ES-I3 (cell line): ENCODE data around the gene CGNL1.

ENCODE experiments used
- H3K36me3 ChIP-seq: 2 replicates; pipeline ENCODE4 v1.6.1; 2013; ENCODE audit warnings: mild to moderate bottlenecking, low read length, control low read depth, moderate library complexity; ENCODE audit not compliant: insufficient read depth
- H3K4me1 ChIP-seq: 2 replicates; pipeline ENCODE4 v1.6.1; 2013; ENCODE audit warnings: mild to moderate bottlenecking, control low read depth, low read length; ENCODE audit not compliant: insufficient read depth
- H3K9ac ChIP-seq: 2 replicates; pipeline ENCODE4 v1.6.1; 2013; ENCODE audit warnings: low read depth, mild to moderate bottlenecking, low read length, moderate library complexity
- H3K9me3 ChIP-seq: 2 replicates; pipeline ENCODE4 v1.6.1; 2013; ENCODE audit warnings: mild to moderate bottlenecking, low read length, moderate library complexity; ENCODE audit not compliant: control insufficient read depth, insufficient read depth

The CGNL1 gene

GRCh38 chr15:57410373-57410772 is 34.1 kb downstream of the CGNL1 start:
- Histone ChIP-seq H3K4me1 (peaks cover 8% of the 10 kb centered on the region; the same call in 1 of the 2 replicates), H3K9me3 (no peaks in the 10 kb centered on the region), H3K9ac (no peak overlapping the region), H3K36me3 (no peaks in the 10 kb centered on the region)

- no peak overlapping the region for H3K9ac ChIP-seq
- H3K4me1 ChIP-seq, result no peaks in the 10 kb centered on the region
- no peaks in the 10 kb centered on the region for H3K36me3 ChIP-seq
- H3K9me3 ChIP-seq, result no peaks in the 10 kb centered on the region
Observed at GRCh38 chr15:57411945-57412768, 35.9 kb downstream of the CGNL1 start.

GRCh38 chr15:57415602-57416001 is 39.3 kb downstream of the CGNL1 start:
- Histone ChIP-seq H3K36me3 (no peaks in the 10 kb centered on the region), H3K4me1 (no peaks in the 10 kb centered on the region), H3K9ac (no peak overlapping the region), H3K9me3 (no peaks in the 10 kb centered on the region)

GRCh38 chr15:57418635-57419034 is 42.3 kb downstream of the CGNL1 start:
- Histone ChIP-seq H3K9ac (no peak overlapping the region), H3K4me1 (0 out of 2 replicates have a peak, but pooled peaks cover 5% of the 10 kb centered on the region), H3K36me3 (no peaks in the 10 kb centered on the region), H3K9me3 (no peaks in the 10 kb centered on the region)

GRCh38 chr15:57419335-57419734 is 43.0 kb downstream of the CGNL1 start:
- Histone ChIP-seq H3K9me3 (no peaks in the 10 kb centered on the region), H3K4me1 (0 out of 2 replicates have a peak, but pooled peaks cover 5% of the 10 kb centered on the region), H3K36me3 (no peaks in the 10 kb centered on the region), H3K9ac (no peak overlapping the region)

- Histone ChIP-seq H3K9ac (no peak overlapping the region), H3K4me1 (peaks cover 5% of the 10 kb centered on the region; the same call in 1 of the 2 replicates), H3K9me3 (no peaks in the 10 kb centered on the region), H3K36me3 (no peaks in the 10 kb centered on the region)
Observed at GRCh38 chr15:57421110-57421509, 44.8 kb downstream of the CGNL1 start.

- no peaks in the 10 kb centered on the region for H3K9me3 ChIP-seq
- no peak overlapping the region for H3K9ac ChIP-seq
- H3K36me3 ChIP-seq, result no peaks in the 10 kb centered on the region
- peaks cover 6% of the 10 kb centered on the region for H3K4me1 ChIP-seq
Observed at GRCh38 chr15:57421551-57421950, 45.2 kb downstream of the CGNL1 start.

- Histone ChIP-seq H3K4me1 (peaks cover 12% of the 10 kb centered on the region), H3K9me3 (no peaks in the 10 kb centered on the region), H3K9ac (no peak overlapping the region), H3K36me3 (no peaks in the 10 kb centered on the region)
Observed at GRCh38 chr15:57422113-57422754, 45.9 kb downstream of the CGNL1 start.

GRCh38 chr15:57423599-57424140 is 47.4 kb downstream of the CGNL1 start:
- Histone ChIP-seq H3K9me3 (no peaks in the 10 kb centered on the region), H3K4me1 (peaks cover 26% of the 10 kb centered on the region), H3K36me3 (no peaks in the 10 kb centered on the region), H3K9ac (no peak overlapping the region)

- Histone ChIP-seq H3K36me3 (no peaks in the 10 kb centered on the region), H3K9me3 (no peaks in the 10 kb centered on the region), H3K9ac (no peak overlapping the region), H3K4me1 (peaks cover 30% of the 10 kb centered on the region)
Observed at GRCh38 chr15:57424628-57425405, 48.5 kb downstream of the CGNL1 start.

GRCh38 chr15:57425842-57426241 is 49.5 kb downstream of the CGNL1 start:
- H3K4me1 ChIP-seq, result peaks cover 31% of the 10 kb centered on the region
- H3K36me3 ChIP-seq, result no peaks in the 10 kb centered on the region
- no peak overlapping the region for H3K9ac ChIP-seq
- H3K9me3 ChIP-seq, result no peaks in the 10 kb centered on the region

- no peaks in the 10 kb centered on the region for H3K36me3 ChIP-seq
- no peaks in the 10 kb centered on the region for H3K9me3 ChIP-seq
- peaks cover 46% of the 10 kb centered on the region for H3K4me1 ChIP-seq
- no peak overlapping the region for H3K9ac ChIP-seq
Observed at GRCh38 chr15:57427367-57427821, 51.1 kb downstream of the CGNL1 start.

- Histone ChIP-seq H3K9ac (no peak overlapping the region), H3K36me3 (no peaks in the 10 kb centered on the region), H3K9me3 (no peaks in the 10 kb centered on the region), H3K4me1 (peaks cover 37% of the 10 kb centered on the region)
Observed at GRCh38 chr15:57432141-57432741, 55.9 kb downstream of the CGNL1 start.

- Histone ChIP-seq H3K9me3 (no peaks in the 10 kb centered on the region), H3K4me1 (peaks cover 21% of the 10 kb centered on the region), H3K9ac (no peak overlapping the region), H3K36me3 (no peaks in the 10 kb centered on the region)
Observed at GRCh38 chr15:57436166-57436565, 59.9 kb downstream of the CGNL1 start.
